PC-9 (cell line): ENCODE results near the gene HELT. TPM values are rescaled to one million over a fixed set of nuclear protein-coding genes. Genes with fewer than 3 reads are reported as not detected.

Source experiments
- BruUV-seq: library from RNA; stranded (reverse); fragments of 400-500 nt; replicated peaks from 2 replicates; lab custom pipeline; 2021; lab: Mats Ljungman, UMichigan
- CTCF ChIA-PET: fragments of 300-600 bp; sonication (Branson Sonifier 250); formaldehyde crosslinking; loops from one replicate; lab custom pipeline; 2022; ENCODE audit warnings: antibody characterized with exemption; lab: Charles Lee
- POLR2A ChIA-PET: fragments of 300-600 bp; sonication (Branson Sonifier 250); formaldehyde crosslinking; loops from one replicate; lab custom pipeline; 2022; ENCODE audit warnings: antibody characterized with exemption; ENCODE audit not compliant: unreplicated experiment; lab: Charles Lee
- DNase-seq, 2 experiments: peaks; one replicate each; pipeline versions ENCODE4 v3.0.0 to v3.0.0-alpha.2; 2015 to 2022; ENCODE audit warnings: mixed read lengths in 1 of 2
- H2AFZ ChIP-seq: fragments of 200-600 bp; sonication (generic); 2 replicates; pipeline ENCODE4 v1.8.1; 2017; ENCODE audit warnings: antibody characterized with exemption
- H3F3A ChIP-seq: fragments of 200-600 bp; sonication (generic); 2 replicates; pipeline ENCODE4 v1.8.1; 2017; ENCODE audit warnings: antibody characterized with exemption, mild to moderate bottlenecking, low read depth; ENCODE audit not compliant: insufficient read depth
- H3K27ac ChIP-seq: fragments of 200-600 bp; sonication (generic); 2 replicates; pipeline ENCODE4 v1.6.1; 2016; ENCODE audit warnings: mixed run types
- H3K27me3 ChIP-seq: fragments of 200-600 bp; sonication (generic); 2 replicates; pipeline ENCODE4 v1.6.1; 2016; ENCODE audit warnings: low read depth, mixed run types; ENCODE audit not compliant: insufficient read depth
- H3K36me3 ChIP-seq: fragments of 200-600 bp; sonication (generic); 2 replicates; pipeline ENCODE4 v1.6.1; 2016; ENCODE audit warnings: low read depth, mixed run types
- H3K4me1 ChIP-seq: fragments of 200-600 bp; sonication (generic); replicated peaks from 2 replicates; pipeline ENCODE4 v1.6.1; 2016; ENCODE audit warnings: mixed run types; ENCODE audit not compliant: insufficient read depth
- H3K4me2 ChIP-seq: fragments of 200-600 bp; sonication (generic); 2 replicates; pipeline ENCODE4 v1.6.1; 2017; ENCODE audit warnings: mixed run types
- H3K4me3 ChIP-seq: fragments of 200-600 bp; sonication (generic); 2 replicates; pipeline ENCODE4 v1.6.1; 2016; ENCODE audit warnings: mixed run types
- H3K79me2 ChIP-seq: fragments of 200-600 bp; sonication (generic); 2 replicates; pipeline ENCODE4 v1.6.1; 2017; ENCODE audit warnings: low read depth, mixed run types
- H3K9me2 ChIP-seq: fragments of 200-600 bp; sonication (generic); 2 replicates; pipeline ENCODE4 v1.8.1; 2017; ENCODE audit warnings: mild to moderate bottlenecking; ENCODE audit not compliant: insufficient read depth
- H3K9me3 ChIP-seq: fragments of 200-600 bp; sonication (generic); 2 replicates; pipeline ENCODE4 v1.8.1; 2016; ENCODE audit warnings: low read depth; ENCODE audit not compliant: insufficient read depth
- H4K20me1 ChIP-seq: fragments of 200-600 bp; sonication (generic); 2 replicates; pipeline ENCODE4 v1.8.1; 2017; ENCODE audit not compliant: insufficient read depth
- EZH2 ChIP-seq: fragments of 200-600 bp; sonication (generic); IDR thresholded peaks from 2 replicates; pipeline ENCODE4 v1.8.0; 2017; ENCODE audit warnings: antibody characterized with exemption, low read depth
- intact Hi-C: fragments of 100-400 bp; cut with micrococcal nuclease; formaldehyde crosslinking; loops from one replicate; pipeline ENCODE4 v1.10.0; 2022; ENCODE audit not compliant: unreplicated experiment
- total RNA-seq: library from RNA; stranded (reverse); gene quantifications from 2 replicates; pipeline ENCODE4 v1.2.3, GENCODE V29; 2021
- TF ChIP-seq, protein P1 (sequence below): fragments of 200-600 bp; sonication (generic); conservative IDR thresholded peaks from 2 replicates; pipeline ENCODE4 v1.6.1; 2017; ENCODE audit warnings: mixed run types, antibody characterized with exemption, mild to moderate bottlenecking, moderate library complexity

Gene HELT
- total RNA-seq, 1 experiment from 2014 or later, result not detected

DNA sequence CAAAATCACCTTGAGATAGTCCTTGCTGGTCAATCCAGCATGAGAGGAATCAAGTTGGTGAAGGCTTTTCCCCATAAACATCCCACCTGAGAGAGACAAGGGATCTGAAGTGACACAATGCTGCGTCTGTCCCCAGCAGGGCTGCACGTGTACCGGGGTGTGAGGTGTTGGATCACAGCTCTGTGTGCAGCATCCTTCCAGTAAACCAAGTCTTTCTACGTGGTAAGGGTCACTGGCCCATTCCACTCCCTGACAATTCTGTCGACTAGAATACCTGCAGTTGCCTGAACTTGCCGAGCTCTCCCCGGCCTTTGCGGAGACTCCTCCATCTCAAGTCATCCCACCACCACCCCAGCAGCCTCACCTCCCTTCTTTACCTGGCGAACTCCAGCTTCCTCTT, 14.8 kb downstream of the HELT start:
- H3K9me3 ChIP-seq, result no peaks in the 10 kb centered on the region
- H3F3A ChIP-seq, result no peaks in the 10 kb centered on the region
- intact Hi-C loops, result no loop called here
- ChIA-PET POLR2A (no interaction called here), CTCF (no interaction called here)
- H3K27ac ChIP-seq, result no peak overlapping the region
- BruUV-seq, result no TSS peak
- H2AFZ ChIP-seq, result no peak overlapping the region
- H3K4me3 ChIP-seq, result no peak overlapping the region
- no peaks in the 10 kb centered on the region for H3K4me1 ChIP-seq
- no peak for TF ChIP-seq EZH2
- TF ChIP-seq, protein P1, sequence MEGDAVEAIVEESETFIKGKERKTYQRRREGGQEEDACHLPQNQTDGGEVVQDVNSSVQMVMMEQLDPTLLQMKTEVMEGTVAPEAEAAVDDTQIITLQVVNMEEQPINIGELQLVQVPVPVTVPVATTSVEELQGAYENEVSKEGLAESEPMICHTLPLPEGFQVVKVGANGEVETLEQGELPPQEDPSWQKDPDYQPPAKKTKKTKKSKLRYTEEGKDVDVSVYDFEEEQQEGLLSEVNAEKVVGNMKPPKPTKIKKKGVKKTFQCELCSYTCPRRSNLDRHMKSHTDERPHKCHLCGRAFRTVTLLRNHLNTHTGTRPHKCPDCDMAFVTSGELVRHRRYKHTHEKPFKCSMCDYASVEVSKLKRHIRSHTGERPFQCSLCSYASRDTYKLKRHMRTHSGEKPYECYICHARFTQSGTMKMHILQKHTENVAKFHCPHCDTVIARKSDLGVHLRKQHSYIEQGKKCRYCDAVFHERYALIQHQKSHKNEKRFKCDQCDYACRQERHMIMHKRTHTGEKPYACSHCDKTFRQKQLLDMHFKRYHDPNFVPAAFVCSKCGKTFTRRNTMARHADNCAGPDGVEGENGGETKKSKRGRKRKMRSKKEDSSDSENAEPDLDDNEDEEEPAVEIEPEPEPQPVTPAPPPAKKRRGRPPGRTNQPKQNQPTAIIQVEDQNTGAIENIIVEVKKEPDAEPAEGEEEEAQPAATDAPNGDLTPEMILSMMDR, result no peak
- no peak for DNase-seq
- H3K27me3 ChIP-seq, result no peaks in the 10 kb centered on the region
- no peaks in the 10 kb centered on the region for H3K9me2 ChIP-seq
- no peaks in the 10 kb centered on the region for H3K79me2 ChIP-seq
- H4K20me1 ChIP-seq, result no peaks in the 10 kb centered on the region
- H3K4me2 ChIP-seq, result no peak overlapping the region
- no peaks in the 10 kb centered on the region for H3K36me3 ChIP-seq

DNA sequence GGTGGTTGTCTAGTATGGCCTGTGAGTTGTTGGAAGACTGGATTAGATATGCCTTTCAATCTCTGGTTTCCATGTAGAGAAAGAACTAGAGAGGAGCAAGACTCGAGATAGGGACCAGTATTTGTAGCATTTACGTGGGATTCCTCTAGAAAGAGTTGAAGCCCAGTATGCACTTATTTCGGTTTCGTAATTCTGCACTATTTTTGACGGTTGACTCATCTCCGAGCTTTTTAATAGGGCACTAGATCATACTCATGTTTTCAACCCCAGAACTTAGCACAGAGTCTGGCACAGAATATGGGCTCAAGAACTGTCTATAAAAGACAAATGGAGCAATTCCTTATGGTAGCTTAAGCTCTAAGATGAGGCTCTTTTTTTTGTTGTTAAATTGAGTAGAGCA, 15.7 kb downstream of the HELT start:
- intact Hi-C loops, result no loop called here
- ChIA-PET CTCF (interaction anchor here (0.6 kb wide), 1 partner anchor 399 kb away, joined by 6 read pairs; no protein-coding TSS in a partner anchor), POLR2A (no interaction called here)
- Histone ChIP-seq H3K4me1 (no peaks in the 10 kb centered on the region), H4K20me1 (no peaks in the 10 kb centered on the region), H3K79me2 (no peaks in the 10 kb centered on the region), H3K36me3 (no peaks in the 10 kb centered on the region), H3K4me3 (no peak overlapping the region), H3K9me2 (no peaks in the 10 kb centered on the region), H3K27me3 (no peaks in the 10 kb centered on the region), H3F3A (no peaks in the 10 kb centered on the region), H2AFZ (no peak overlapping the region), H3K27ac (no peak overlapping the region), H3K4me2 (no peak overlapping the region), H3K9me3 (no peaks in the 10 kb centered on the region)
- BruUV-seq, result no TSS peak
- no peak for DNase-seq
- no peak for TF ChIP-seq EZH2
- TF ChIP-seq, protein P1, result no peak

DNA sequence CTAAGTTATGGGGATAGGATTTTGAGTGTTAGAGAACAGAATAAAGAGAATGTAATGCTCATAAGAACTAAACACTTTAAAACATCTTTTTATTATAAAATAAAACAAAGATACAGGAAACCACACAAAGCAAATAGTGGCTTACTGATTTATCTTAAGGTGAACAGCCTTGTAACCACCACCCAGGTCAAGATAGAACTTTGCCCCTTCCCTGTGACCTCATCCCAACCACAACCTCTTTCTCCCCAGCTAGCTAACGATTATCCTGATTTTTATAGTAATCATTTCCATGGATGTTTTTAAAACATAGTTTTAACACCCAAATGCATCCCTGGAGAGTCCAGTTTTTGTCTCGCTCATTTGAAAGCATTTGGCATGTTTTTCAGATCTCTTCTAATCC, 17.0 kb downstream of the HELT start:
- H4K20me1 ChIP-seq, result no peaks in the 10 kb centered on the region
- H3K36me3 ChIP-seq, result no peaks in the 10 kb centered on the region
- H3K4me1 ChIP-seq, result no peaks in the 10 kb centered on the region
- no peak overlapping the region for H3K27ac ChIP-seq
- ChIA-PET CTCF (interaction anchor here (0.6 kb wide), 1 partner anchor 60 kb away, joined by 9 read pairs; no protein-coding TSS in a partner anchor), POLR2A (no interaction called here)
- H3K4me3 ChIP-seq, result no peak overlapping the region
- no TSS peak for BruUV-seq
- no peaks in the 10 kb centered on the region for H3K9me3 ChIP-seq
- intact Hi-C loops, result no loop called here
- H3K79me2 ChIP-seq, result no peaks in the 10 kb centered on the region
- DNase-seq, result no peak
- H3F3A ChIP-seq, result no peaks in the 10 kb centered on the region
- TF ChIP-seq, protein P1, result no peak
- no peak for TF ChIP-seq EZH2
- H3K9me2 ChIP-seq, result no peaks in the 10 kb centered on the region
- no peaks in the 10 kb centered on the region for H3K27me3 ChIP-seq
- no peak overlapping the region for H3K4me2 ChIP-seq
- H2AFZ ChIP-seq, result no peak overlapping the region
